ENCODE measurements around the gene ORM1.

The ORM1 gene

GRCh38 chr9:114367772-114368569, 45.1 kb downstream of the ORM1 start:
- peak overlapping the region; percentile 44 for H3K27ac ChIP-seq
- no peak for DNase-seq (ENCODE audit: low spot score)
- ChIA-PET POLR2A (ENCODE audit: low non-redundant PET) (no interaction called here), CTCF (interaction anchor here (0.7 kb wide), 2 partner anchors 47 to 486 kb away, joined by 3 read pairs; no protein-coding TSS in a partner anchor)
- no peak for TF ChIP-seq CTCF (conservative IDR thresholded peaks at IDR 0.05; ENCODE audit: low read depth)

GRCh38 chr9:114369216-114370130, 46.6 kb downstream of the ORM1 start:
- POLR2A ChIA-PET (ENCODE audit: low non-redundant PET), result no interaction called here
- no peak for DNase-seq (ENCODE audit: low spot score)
- no peak for TF ChIP-seq CTCF (conservative IDR thresholded peaks at IDR 0.05; ENCODE audit: low read depth)
- CTCF ChIA-PET, result interaction anchor here (0.7 kb wide), 3 partner anchors 10 to 235 kb away, joined by 3 to 4 read pairs (median 4); no protein-coding TSS in a partner anchor
- 0 out of 2 replicates have a peak overlapping the region, but pooled peaks have one; percentile 11 for H3K27ac ChIP-seq

- no peak for TF ChIP-seq CTCF (conservative IDR thresholded peaks at IDR 0.05; ENCODE audit: low read depth)
- peak overlapping the region; percentile 11 for H3K27ac ChIP-seq
- ChIA-PET POLR2A (ENCODE audit: low non-redundant PET) (no interaction called here), CTCF (interaction anchor here (0.7 kb wide), 2 partner anchors 9 to 234 kb away, joined by 3 to 4 read pairs; no protein-coding TSS in a partner anchor)
- DNase-seq (ENCODE audit: low spot score), result no peak
These were observed 47.5 kb downstream of the ORM1 start for GRCh38 chr9:114370251-114370967.

GRCh38 chr9:114370968-114371320, 48.0 kb downstream of the ORM1 start:
- CTCF ChIA-PET, result no interaction called here
- DNase-seq (ENCODE audit: low spot score), result no peak
- POLR2A ChIA-PET (ENCODE audit: low non-redundant PET), result no interaction called here
- H3K27ac ChIP-seq, result peak overlapping the region; percentile 89
- no peak for TF ChIP-seq CTCF (conservative IDR thresholded peaks at IDR 0.05; ENCODE audit: low read depth)

GRCh38 chr9:114371343-114371944, 48.5 kb downstream of the ORM1 start:
- no peak for TF ChIP-seq CTCF (conservative IDR thresholded peaks at IDR 0.05; ENCODE audit: low read depth)
- H3K27ac ChIP-seq, result peak overlapping the region; percentile 89
- POLR2A ChIA-PET (ENCODE audit: low non-redundant PET), result no interaction called here
- no peak for DNase-seq (ENCODE audit: low spot score)
- CTCF ChIA-PET, result interaction anchor here (0.5 to 0.7 kb wide), 3 partner anchors 153 to 294 kb away, joined by 3 to 5 read pairs (median 4); no protein-coding TSS in a partner anchor

All from RWPE1 (cell line).